KOPT-K1 (cell line): ENCODE data around the gene FBXL13.
"Not testable (repeated sequence)": the region's sequence is repeated elsewhere in the genome, so short reads cannot be mapped to it uniquely, and the experiment has no call there.

Source experiments
- H3K27ac ChIP-seq: fragments of 200-600 bp; sonication (generic); 2 replicates; pipeline ENCODE4 v1.5.1; 2016; ENCODE audit warnings: antibody characterized with exemption, mild to moderate bottlenecking, low read depth, low read length; ENCODE audit not compliant: poor library complexity, severe bottlenecking
- H3K36me3 ChIP-seq: fragments of 200-600 bp; sonication (generic); 2 replicates; pipeline ENCODE4 v1.5.1; 2017; ENCODE audit warnings: antibody characterized with exemption, mild to moderate bottlenecking, low read length, moderate library complexity; ENCODE audit not compliant: insufficient read depth
- H3K9me3 ChIP-seq: fragments of 200-600 bp; sonication (generic); 2 replicates; pipeline ENCODE4 v1.5.1; 2017; ENCODE audit warnings: antibody characterized with exemption, low read length, mild to moderate bottlenecking; ENCODE audit not compliant: insufficient read depth, poor library complexity, severe bottlenecking

Gene FBXL13

GRCh38 chr7:103097041-103097440 lies 22.4 kb upstream of the FBXL13 start:
- Histone ChIP-seq H3K9me3 (no peaks in the 10 kb centered on the region), H3K36me3 (peaks cover 81% of the 10 kb centered on the region), H3K27ac (no peak overlapping the region)

GRCh38 chr7:103095558-103095957 lies 21.0 kb upstream of the FBXL13 start:
- H3K36me3 ChIP-seq: peaks cover 79% of the 10 kb centered on the region
- H3K9me3 ChIP-seq, H3K27ac ChIP-seq: not testable (repeated sequence)

- no peaks in the 10 kb centered on the region for H3K9me3 ChIP-seq
- peaks cover 79% of the 10 kb centered on the region for H3K36me3 ChIP-seq
- no peak overlapping the region for H3K27ac ChIP-seq
These were observed 19.5 kb upstream of the FBXL13 start for GRCh38 chr7:103094102-103094501.

DNA sequence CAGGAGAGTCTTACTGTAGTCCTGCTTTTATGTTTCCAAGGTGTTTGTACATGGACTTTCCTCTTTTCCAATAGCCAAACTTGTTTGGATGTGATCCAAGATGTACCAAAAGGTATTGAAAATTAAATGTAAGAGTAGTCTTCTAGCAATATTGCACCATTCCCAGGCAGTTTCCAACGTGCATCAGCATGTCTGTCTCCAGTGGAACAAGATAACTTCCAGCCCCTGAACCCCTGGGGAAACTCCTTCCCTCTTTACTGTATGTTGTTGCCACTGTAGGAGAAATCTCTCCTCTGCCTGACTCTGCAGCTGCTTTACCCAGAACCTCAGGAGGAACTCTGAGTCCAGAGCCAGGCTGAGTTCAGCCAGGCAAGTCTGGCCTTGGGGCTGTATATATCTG lies 18.8 kb upstream of the FBXL13 start:
- H3K27ac ChIP-seq: no peak overlapping the region
- no peaks in the 10 kb centered on the region for H3K9me3 ChIP-seq
- H3K36me3 ChIP-seq: peaks cover 85% of the 10 kb centered on the region

DNA sequence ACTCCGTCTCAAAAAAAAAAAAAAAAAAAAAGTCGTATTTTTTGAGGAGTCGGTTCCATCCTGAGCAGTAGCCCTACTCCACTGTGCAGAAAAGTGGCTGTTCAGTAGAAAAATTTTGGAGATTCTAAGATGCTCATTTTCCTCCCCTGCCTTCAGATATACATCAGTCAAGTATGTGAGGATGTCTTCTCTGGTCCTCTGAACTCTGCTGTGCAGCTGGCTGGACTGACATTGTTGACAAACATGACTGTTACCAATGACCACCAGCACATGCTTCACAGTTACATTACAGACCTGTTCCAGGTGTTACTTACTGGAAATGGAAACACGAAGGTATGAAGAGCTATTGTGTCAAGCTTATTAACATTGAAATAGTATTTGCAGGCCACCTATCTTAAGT lies 17.7 kb upstream of the FBXL13 start:
- peaks cover 90% of the 10 kb centered on the region for H3K36me3 ChIP-seq
- not testable (repeated sequence) for H3K27ac ChIP-seq, H3K9me3 ChIP-seq

- no peak overlapping the region for H3K27ac ChIP-seq
- H3K36me3 ChIP-seq: peaks cover 66% of the 10 kb centered on the region
- H3K9me3 ChIP-seq: no peaks in the 10 kb centered on the region
These were observed 8.6 kb upstream of the FBXL13 start for GRCh38 chr7:103083210-103083609.

DNA sequence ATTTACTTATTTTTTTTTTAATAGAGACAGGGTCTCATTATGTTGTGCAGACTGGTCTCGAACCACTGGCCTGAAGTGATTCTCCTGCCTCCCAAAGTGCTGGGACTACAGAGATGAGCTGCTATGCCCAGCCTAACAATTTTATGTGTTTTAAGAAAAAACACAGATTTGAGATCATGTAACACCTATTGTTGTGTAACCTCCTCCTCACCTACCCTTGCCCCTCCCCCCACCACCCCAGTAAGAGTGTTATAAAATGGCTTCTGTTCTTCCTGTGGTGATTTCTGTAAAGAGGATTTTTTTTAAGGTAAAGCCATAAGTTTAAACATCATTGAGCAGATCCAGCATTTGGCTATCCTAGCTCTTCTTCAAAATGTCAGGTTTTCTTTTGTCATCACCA lies 7.9 kb upstream of the FBXL13 start:
- Histone ChIP-seq H3K9me3 (no peaks in the 10 kb centered on the region), H3K36me3 (peaks cover 59% of the 10 kb centered on the region), H3K27ac (no peak overlapping the region)

- Histone ChIP-seq H3K9me3 (no peaks in the 10 kb centered on the region), H3K36me3 (peaks cover 45% of the 10 kb centered on the region), H3K27ac (no peak overlapping the region)
These were observed 6.3 kb upstream of the FBXL13 start for GRCh38 chr7:103080923-103081322.

DNA sequence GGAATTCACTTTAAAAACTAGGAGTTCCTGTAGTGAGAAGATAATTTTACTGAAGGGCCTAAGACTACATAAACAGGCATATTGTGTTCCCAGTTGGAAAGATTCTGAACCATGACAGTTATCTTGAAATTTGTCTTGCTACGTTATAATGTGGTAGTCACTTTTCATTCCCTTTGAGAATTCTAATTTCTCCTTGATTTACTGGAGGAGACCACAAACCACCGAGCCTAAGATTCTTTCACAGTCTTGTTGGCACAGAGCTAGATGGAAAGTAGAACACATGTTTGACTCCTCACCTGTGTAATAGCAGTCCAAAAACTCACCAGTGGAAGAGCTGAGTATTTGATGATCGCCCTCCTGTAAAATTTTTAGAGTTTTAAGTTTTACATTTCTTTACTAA lies 5.2 kb upstream of the FBXL13 start:
- no peak overlapping the region for H3K27ac ChIP-seq
- H3K9me3 ChIP-seq: no peaks in the 10 kb centered on the region
- peaks cover 34% of the 10 kb centered on the region for H3K36me3 ChIP-seq

GRCh38 chr7:103078226-103078625 lies 3.6 kb upstream of the FBXL13 start:
- not testable (repeated sequence) for H3K27ac ChIP-seq, H3K9me3 ChIP-seq
- H3K36me3 ChIP-seq: peaks cover 18% of the 10 kb centered on the region

DNA sequence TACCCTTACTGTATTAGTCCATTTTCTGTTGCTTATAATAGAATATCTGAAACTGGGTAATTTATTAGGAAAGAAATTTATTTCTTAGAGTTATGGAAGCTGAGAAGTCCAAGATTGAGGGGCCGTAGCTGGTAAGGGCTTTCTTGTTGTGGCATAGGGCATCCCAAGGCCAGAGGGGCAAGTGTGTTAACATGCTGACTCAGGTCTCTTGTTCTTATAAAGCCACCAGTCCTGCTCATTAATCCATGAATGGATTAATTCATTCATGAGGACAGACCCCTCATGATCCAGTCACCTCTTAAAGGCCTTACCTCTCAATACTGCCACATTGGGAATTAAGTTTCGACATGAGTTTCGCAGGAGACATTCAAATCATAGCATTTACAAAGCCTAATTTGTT lies 2.7 kb upstream of the FBXL13 start:
- Histone ChIP-seq H3K27ac (no peak overlapping the region), H3K9me3 (no peaks in the 10 kb centered on the region), H3K36me3 (peaks cover 10% of the 10 kb centered on the region)

DNA sequence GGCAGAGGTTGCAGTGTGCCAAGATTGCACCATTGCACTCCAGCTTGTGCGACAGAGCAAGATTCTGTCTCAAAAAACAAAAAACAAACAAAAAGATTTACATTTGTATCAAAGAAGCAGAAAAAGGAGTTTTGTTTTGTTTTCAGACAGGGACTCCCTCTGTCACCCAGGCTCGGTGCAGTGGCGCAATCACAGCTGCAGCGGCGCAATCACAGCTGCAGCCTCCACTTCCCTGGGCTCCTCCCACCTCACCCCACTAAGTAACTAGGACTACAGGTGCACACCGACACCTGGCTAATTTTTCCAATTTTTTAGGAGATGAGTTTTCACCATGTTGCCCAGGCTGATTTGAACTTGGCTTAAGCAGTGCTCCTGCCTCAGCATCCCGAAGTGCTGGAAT lies 2.2 kb upstream of the FBXL13 start:
- Histone ChIP-seq H3K9me3 (no peaks in the 10 kb centered on the region), H3K36me3 (peaks cover 5% of the 10 kb centered on the region), H3K27ac (no peak overlapping the region)

DNA sequence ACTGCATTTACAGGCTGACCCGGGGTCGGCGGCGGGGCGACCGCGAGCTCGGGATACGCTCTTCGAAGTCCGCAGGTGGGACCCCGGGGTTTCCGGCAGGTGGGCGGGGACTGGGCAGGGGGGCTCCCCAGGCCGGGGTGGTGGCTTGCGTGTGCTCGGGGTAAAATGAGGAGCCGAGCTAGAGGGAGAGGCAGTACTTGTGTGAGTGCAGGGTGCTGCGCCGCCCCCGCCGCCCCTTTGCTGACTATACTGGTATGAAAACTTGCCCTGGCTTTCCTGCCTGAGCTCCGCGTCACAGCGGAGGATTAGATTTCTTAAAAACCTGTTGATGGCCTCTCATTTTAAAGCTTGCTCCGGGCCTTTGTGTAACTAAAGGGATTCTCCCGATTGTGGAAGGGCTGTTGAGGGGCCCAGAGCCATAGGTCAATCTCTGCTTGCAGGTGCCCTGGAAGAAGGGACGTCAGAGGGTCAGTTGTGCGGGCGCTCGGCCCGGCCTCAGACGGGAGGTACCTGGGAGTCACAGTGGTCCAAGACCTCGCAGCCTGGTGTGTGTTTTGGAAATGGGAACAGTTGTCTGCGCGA lies 832 bp upstream of the FBXL13 start:
- Histone ChIP-seq H3K36me3 (no peaks in the 10 kb centered on the region; the same call in 1 of the 2 replicates), H3K9me3 (no peaks in the 10 kb centered on the region), H3K27ac (peak overlapping the region; percentile 78)

DNA sequence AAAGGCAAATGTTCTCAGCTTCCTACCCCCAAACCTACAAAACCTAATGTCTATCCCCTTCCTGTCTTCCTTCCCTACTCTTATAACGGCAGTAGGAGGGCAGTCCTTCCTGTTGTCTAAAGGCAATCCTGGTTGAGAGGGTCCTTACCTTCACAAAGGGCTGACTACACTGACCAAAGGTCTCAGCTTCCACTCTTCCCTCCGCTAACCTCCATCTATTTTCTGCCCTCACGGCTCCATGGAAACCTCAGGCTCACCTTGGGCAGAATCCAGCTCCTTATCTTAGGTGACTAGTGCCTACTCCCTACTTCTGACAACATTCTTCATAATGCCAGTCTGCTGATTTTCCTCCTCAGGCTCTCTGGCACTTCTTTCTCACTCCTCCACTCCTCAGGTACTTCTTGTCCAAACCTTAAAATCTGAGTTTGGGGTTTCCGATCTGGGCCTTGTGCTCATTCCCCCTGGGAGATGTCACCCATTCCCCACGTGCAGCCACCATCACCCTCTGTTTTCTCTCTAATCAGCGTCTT lies 542 bp downstream of the FBXL13 start:
- Histone ChIP-seq H3K36me3 (no peaks in the 10 kb centered on the region), H3K27ac (peak overlapping the region; percentile 78), H3K9me3 (peaks cover under 1% of the 10 kb centered on the region)

GRCh38 chr7:103071000-103071399 lies 3.6 kb downstream of the FBXL13 start:
- Histone ChIP-seq H3K9me3 (peaks cover 4% of the 10 kb centered on the region), H3K36me3 (no peaks in the 10 kb centered on the region), H3K27ac (no peak overlapping the region)
